Omental fat pad (tissue), 4 donors: ENCODE results near the gene COQ8A. TPM values are rescaled to one million over a fixed set of nuclear protein-coding genes. Genes with fewer than 3 reads are reported as not detected.
"Not testable (repeated sequence)": the region's sequence is repeated elsewhere in the genome, so short reads cannot be mapped to it uniquely, and the experiment has no call there.

ENCODE experiments used
- ATAC-seq: fragments of 150-250 bp; one replicate; pipeline ENCODE4 v1.9.1; 2016; ENCODE audit warnings: mild to moderate bottlenecking, moderate library complexity; ENCODE audit not compliant: low FRiP score
- DNase-seq: peaks from one replicate; pipeline ENCODE4 v3.0.0-alpha.2; 2019; ENCODE audit warnings: low spot score
- CTCF ChIP-seq, 3 donors: fragments of 450-650 bp; IDR thresholded peaks; one replicate each; pipeline ENCODE4 v1.5.1; 2016 to 2017; ENCODE audit warnings: antibody characterized with exemption in 3 of 3, mild to moderate bottlenecking in 3 of 3, moderate library complexity in 2 of 3
- total RNA-seq, 4 donors: library from RNA; depleted of rRNA; stranded (reverse); fragments of >200 nt; gene quantifications; one replicate each; pipeline ENCODE4 v1.1.0, GENCODE V29; 2016

COQ8A gene
- total RNA-seq, 4 donors from 2014 or later = 118 to 175 (median 140) TPM

- DNase-seq (no peak), ATAC-seq (no peak)
- TF ChIP-seq CTCF (IDR thresholded peaks at IDR 0.05) = no peak
Observed at GRCh38 chr1:226995365-226996332, 55.6 kb downstream of the COQ8A start.

GRCh38 chr1:226999579-226999978, 59.5 kb downstream of the COQ8A start:
- ATAC-seq, DNase-seq: not testable (repeated sequence)

GRCh38 chr1:227002531-227003049, 62.5 kb downstream of the COQ8A start:
- no peak for TF ChIP-seq CTCF (IDR thresholded peaks at IDR 0.05)
- no peak for ATAC-seq

GRCh38 chr1:227003165-227003564, 63.1 kb downstream of the COQ8A start:
- no peak for DNase-seq
- ATAC-seq = no peak
- no peak for TF ChIP-seq CTCF (IDR thresholded peaks at IDR 0.05)

More at GRCh38 chr1:227002531-227003049, 62.5 kb downstream of the COQ8A start:
- no peak for DNase-seq

GRCh38 chr1:227004796-227005195, 64.7 kb downstream of the COQ8A start:
- no peak for TF ChIP-seq CTCF (IDR thresholded peaks at IDR 0.05)
- ATAC-seq (no peak), DNase-seq (no peak)

GRCh38 chr1:227006226-227006796, 66.2 kb downstream of the COQ8A start:
- DNase-seq (no peak), ATAC-seq (no peak)
- no peak for TF ChIP-seq CTCF (IDR thresholded peaks at IDR 0.05)

- no peak for ATAC-seq
- TF ChIP-seq CTCF (IDR thresholded peaks at IDR 0.05) = no peak
- no peak for DNase-seq
Observed at GRCh38 chr1:227009937-227010336, 69.8 kb downstream of the COQ8A start.
